HL-60 (cell line): ENCODE measurements around the gene MRPL9.

Source experiments
- DNase-seq, 2 experiments: peaks; one replicate each; pipeline ENCODE4 v3.0.0-alpha.2; 2010 to 2020; ENCODE audit warnings: low read depth in 1 of 2, low spot score in 1 of 2
- H3K27ac ChIP-seq: fragments of 250-450 bp; sonication (Bioruptor Pico); replicated peaks from 2 replicates; pipeline ENCODE4 v1.5.1; 2020; ENCODE audit warnings: mild to moderate bottlenecking, moderate library complexity
- H3K27me3 ChIP-seq: fragments of 250-450 bp; sonication (Bioruptor Pico); 2 replicates; pipeline ENCODE4 v1.5.1; 2021; ENCODE audit warnings: mild to moderate bottlenecking, moderate library complexity; ENCODE audit not compliant: insufficient read depth, poor library complexity, severe bottlenecking
- H3K4me3 ChIP-seq: replicated peaks from 2 replicates; pipeline ENCODE4 v1.5.1; 2011; ENCODE audit warnings: mild to moderate bottlenecking, control low read depth, low read length; ENCODE audit not compliant: insufficient read depth
- GABPA ChIP-seq: IDR thresholded peaks from 2 replicates; pipeline ENCODE4 v1.6.1; 2012; ENCODE audit warnings: low read depth
- POLR2AphosphoS5 ChIP-seq: IDR thresholded peaks from 2 replicates; pipeline ENCODE4 v1.6.1; 2012; ENCODE audit warnings: low read depth
- SPI1 ChIP-seq: IDR thresholded peaks from 2 replicates; pipeline ENCODE4 v1.6.1; 2012; ENCODE audit warnings: low read depth, mild to moderate bottlenecking, borderline replicate concordance
- TF ChIP-seq, protein P1 (sequence below): IDR thresholded peaks from 2 replicates; pipeline ENCODE4 v1.6.1; 2012; ENCODE audit warnings: low read depth; ENCODE audit not compliant: insufficient replicate concordance
- TF ChIP-seq, protein P2 (sequence below): IDR thresholded peaks from one replicate; pipeline ENCODE4 v1.5.1; 2011; ENCODE audit warnings: low read length, control low read depth, inconsistent platforms; ENCODE audit not compliant: insufficient read depth

MRPL9 gene

DNA sequence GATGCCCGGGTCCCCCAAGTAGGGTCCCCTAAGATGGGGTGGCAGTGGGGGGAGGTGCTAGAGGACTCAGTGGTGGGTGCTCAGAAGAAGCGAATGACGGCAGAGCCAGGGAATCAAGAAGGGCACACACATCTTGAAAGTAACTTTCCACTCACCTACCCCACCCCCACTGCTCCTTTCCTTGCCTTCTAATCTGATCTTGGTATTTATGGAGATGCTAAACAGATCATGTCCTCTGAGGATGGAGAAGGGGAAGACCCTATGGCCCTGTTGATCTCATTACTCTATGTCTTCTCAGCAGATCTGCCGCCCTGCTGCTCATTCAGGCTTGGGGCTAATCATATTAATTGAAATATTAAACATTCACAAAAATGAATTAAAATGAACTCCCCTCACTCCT, 44.6 kb downstream of the MRPL9 start:
- TF ChIP-seq POLR2AphosphoS5 = no peak
- TF ChIP-seq GABPA = no peak
- TF ChIP-seq, protein P1, sequence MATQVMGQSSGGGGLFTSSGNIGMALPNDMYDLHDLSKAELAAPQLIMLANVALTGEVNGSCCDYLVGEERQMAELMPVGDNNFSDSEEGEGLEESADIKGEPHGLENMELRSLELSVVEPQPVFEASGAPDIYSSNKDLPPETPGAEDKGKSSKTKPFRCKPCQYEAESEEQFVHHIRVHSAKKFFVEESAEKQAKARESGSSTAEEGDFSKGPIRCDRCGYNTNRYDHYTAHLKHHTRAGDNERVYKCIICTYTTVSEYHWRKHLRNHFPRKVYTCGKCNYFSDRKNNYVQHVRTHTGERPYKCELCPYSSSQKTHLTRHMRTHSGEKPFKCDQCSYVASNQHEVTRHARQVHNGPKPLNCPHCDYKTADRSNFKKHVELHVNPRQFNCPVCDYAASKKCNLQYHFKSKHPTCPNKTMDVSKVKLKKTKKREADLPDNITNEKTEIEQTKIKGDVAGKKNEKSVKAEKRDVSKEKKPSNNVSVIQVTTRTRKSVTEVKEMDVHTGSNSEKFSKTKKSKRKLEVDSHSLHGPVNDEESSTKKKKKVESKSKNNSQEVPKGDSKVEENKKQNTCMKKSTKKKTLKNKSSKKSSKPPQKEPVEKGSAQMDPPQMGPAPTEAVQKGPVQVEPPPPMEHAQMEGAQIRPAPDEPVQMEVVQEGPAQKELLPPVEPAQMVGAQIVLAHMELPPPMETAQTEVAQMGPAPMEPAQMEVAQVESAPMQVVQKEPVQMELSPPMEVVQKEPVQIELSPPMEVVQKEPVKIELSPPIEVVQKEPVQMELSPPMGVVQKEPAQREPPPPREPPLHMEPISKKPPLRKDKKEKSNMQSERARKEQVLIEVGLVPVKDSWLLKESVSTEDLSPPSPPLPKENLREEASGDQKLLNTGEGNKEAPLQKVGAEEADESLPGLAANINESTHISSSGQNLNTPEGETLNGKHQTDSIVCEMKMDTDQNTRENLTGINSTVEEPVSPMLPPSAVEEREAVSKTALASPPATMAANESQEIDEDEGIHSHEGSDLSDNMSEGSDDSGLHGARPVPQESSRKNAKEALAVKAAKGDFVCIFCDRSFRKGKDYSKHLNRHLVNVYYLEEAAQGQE = no peak
- TF ChIP-seq, protein P2, sequence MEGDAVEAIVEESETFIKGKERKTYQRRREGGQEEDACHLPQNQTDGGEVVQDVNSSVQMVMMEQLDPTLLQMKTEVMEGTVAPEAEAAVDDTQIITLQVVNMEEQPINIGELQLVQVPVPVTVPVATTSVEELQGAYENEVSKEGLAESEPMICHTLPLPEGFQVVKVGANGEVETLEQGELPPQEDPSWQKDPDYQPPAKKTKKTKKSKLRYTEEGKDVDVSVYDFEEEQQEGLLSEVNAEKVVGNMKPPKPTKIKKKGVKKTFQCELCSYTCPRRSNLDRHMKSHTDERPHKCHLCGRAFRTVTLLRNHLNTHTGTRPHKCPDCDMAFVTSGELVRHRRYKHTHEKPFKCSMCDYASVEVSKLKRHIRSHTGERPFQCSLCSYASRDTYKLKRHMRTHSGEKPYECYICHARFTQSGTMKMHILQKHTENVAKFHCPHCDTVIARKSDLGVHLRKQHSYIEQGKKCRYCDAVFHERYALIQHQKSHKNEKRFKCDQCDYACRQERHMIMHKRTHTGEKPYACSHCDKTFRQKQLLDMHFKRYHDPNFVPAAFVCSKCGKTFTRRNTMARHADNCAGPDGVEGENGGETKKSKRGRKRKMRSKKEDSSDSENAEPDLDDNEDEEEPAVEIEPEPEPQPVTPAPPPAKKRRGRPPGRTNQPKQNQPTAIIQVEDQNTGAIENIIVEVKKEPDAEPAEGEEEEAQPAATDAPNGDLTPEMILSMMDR = no peak
- no peak for TF ChIP-seq SPI1
- Histone ChIP-seq H3K27ac (no peak overlapping the region), H3K27me3 (peaks cover 55% of the 10 kb centered on the region), H3K4me3 (no peak overlapping the region)
- no peak for DNase-seq

DNA sequence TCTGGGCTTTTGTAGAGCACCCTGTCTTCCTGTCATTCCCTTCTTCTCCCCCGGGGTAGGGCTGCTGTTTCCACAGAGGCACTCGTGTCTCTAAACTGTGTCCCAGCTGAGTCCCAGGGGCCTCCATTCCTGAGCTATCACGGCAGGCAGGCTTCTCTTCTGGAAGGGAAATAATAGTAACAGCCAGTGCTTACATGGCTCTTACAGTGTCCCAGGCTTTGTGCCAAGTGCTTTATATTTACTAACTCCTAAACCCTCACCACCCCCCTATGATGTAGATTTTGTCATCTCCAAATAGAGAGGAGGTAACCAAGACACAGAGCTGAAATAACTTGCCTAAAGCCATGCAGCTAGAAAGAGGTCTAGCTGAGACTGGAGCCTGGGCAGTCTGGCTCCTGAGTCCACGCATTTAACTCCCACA, 45.3 kb downstream of the MRPL9 start:
- DNase-seq = no peak
- no peak for TF ChIP-seq SPI1
- no peak for TF ChIP-seq GABPA
- TF ChIP-seq, protein P2 = no peak
- Histone ChIP-seq H3K27ac (no peak overlapping the region), H3K27me3 (peaks cover 55% of the 10 kb centered on the region), H3K4me3 (no peak overlapping the region)

DNA sequence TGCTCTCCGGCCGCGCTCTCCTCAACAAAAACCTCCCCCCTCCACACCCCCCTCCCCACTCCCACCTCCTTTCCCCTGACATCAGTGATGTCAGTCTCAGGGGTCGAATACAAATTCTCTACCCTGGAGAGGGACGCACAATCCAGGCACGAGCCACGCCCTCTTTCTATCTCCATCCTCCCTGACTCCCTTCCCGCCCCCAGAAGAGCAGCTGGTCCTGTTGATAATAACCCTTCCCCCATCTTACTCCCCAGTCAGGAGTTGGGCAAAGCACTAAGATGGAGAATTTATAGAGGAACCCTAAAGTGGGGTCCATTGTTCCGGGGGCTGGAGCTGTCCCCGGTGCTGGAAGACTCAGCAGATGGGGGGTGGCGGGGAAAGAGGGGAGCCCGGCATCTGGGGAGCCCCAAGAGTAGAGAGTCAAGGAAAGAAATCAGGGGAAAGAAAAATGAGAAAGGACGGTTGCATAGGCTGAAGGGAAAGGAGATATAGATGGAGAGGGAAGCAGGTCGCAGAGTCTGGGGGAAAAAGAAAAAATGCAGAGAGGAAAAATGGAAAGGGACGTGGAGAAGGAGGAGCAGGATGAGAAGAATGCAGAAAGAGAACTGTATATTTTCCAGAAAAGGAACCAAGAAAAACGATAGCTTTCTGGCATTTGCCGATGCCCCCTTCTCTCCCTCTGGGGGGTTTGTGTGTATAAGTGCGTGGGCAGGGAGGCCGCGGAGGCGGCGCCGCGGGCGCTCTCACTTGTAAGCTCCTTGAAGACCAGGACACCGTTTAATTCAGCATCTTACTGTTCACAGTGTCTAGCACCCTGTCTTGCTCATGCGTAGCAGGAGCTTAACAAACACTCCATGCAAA, 46.3 kb downstream of the MRPL9 start, which contains the start of gene CELF3:
Gene CELF3, minus strand, starts transcription at position 33 of the 861 bp plus-strand sequence. CDS start 783 bp downstream, outside the sequence.
- TF ChIP-seq, protein P1 = peak; percentile 93
- no peak for TF ChIP-seq SPI1
- peaks cover 51% of the 10 kb centered on the region for H3K27me3 ChIP-seq
- no peak within 1 kb of the TSS for H3K27ac ChIP-seq
- no peak for DNase-seq
- no peak within 1 kb of the TSS for H3K4me3 ChIP-seq

DNA sequence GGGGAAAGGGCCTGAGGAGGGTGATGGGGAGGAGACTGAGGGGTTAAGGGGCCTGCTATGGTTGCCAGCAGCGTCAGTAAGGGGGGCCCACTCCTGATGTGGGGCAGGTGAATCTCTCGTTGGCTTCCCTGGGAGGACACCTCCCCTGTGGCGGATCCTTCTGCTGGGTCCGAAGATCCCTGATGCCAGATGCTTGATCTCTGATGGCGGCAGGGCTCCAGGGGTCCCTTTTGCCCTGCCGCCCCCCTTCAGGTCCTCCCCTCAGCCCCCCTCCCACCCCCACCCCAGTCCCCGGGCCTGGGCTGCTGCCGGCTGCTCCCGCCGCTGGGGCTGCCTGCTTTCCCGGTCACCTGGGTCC, 46.9 kb downstream of the MRPL9 start:
- no peak overlapping the region for H3K4me3 ChIP-seq
- H3K27me3 ChIP-seq = peaks cover 45% of the 10 kb centered on the region
- DNase-seq = no peak
- TF ChIP-seq GABPA (no peak), SPI1 (no peak), POLR2AphosphoS5 (no peak)
- TF ChIP-seq, protein P2 = no peak
- TF ChIP-seq, protein P1 = no peak
- H3K27ac ChIP-seq = no peak overlapping the region
